GM04504 (cell line): ENCODE results near the gene EIF2AK3.

Source experiments
- DNase-seq: peaks from one replicate; pipeline ENCODE4 v3.0.0-alpha.2; 2012; ENCODE audit warnings: low read depth

EIF2AK3 gene

DNA sequence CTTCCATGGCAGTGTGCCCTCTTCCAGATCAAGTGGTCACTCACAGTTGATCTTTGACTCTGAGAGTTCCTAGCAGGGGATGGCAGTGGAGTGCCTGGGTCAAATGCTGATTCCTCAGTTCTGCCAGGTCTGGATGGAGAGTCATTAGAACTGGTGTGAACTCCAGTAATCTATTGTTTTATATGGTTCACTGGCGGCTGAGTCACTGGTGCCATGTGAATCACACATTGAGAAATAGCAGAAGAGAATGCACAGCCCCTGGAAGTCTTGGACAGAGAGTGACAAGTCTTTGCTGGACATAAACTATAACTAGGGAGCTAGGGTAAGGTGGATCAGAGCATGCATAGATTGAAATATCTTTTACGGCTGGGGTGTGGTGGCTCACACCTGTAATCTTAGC lies 86.9 kb downstream of the EIF2AK3 start:
- peak; percentile 26 for DNase-seq

DNA sequence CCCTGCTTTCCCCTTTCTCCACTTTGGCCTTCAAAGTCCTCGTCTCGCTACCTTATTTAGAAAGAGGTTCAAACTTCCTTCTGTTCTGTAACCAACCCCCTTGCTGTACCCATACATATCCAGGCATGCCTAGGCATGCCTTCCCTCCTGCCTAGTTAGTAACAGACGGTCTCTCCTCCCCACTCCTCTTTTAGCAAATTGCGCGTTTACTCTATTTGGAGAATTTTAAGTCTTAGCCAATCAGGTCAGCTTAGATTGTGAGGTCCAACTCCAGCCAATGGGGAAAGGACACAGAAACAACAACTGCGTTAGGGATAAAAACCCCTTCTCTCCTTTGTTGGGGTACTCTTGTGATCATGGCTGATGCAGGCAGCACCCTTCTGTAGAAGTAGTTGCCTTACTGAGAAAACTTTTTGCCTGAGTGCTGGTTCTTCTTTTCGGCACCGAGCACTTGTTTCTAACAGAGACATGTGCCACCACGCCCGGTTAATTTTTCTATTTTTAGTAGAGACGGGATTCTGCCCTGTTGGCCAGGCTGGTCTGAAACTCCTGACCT lies 88.8 kb downstream of the EIF2AK3 start:
- DNase-seq: no peak

DNA sequence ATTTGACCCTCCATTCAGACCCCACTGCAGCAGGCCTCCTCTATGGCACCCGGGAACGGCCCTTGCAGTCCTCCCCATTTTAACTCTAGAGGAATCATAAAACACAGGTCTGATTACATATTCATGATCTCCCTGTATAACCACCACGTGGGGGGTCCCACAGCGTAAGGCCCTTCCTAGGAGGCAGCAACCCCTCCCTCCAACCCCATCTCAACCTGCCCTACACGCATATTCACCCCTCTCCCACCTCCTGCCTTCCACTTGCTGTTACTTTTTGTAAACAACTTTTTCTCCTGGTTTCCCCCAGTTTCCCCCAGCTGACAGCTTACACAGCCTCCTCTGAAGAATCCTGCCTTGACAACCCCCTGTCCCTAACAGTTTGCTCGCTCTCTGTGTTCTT lies 89.6 kb downstream of the EIF2AK3 start:
- DNase-seq: no peak

DNA sequence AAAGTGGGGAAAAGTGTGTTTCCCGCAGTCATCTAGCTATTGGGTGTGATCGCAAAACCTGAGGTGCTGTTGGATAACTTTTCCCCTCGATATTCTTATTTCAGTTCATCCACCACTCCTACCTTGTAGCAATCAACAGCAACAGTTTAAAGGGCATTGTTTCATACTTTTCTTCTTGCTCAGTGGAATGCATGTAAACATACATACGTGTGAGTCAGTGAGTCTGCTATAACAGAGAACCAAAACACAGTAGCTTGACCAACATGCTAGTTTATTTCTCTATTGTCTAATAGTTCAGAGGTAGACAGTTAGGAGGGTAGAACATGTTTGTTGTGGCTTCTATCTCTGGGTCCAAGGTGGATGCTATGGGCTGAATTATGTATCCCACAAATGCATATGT lies 97.2 kb downstream of the EIF2AK3 start:
- DNase-seq: no peak

DNA sequence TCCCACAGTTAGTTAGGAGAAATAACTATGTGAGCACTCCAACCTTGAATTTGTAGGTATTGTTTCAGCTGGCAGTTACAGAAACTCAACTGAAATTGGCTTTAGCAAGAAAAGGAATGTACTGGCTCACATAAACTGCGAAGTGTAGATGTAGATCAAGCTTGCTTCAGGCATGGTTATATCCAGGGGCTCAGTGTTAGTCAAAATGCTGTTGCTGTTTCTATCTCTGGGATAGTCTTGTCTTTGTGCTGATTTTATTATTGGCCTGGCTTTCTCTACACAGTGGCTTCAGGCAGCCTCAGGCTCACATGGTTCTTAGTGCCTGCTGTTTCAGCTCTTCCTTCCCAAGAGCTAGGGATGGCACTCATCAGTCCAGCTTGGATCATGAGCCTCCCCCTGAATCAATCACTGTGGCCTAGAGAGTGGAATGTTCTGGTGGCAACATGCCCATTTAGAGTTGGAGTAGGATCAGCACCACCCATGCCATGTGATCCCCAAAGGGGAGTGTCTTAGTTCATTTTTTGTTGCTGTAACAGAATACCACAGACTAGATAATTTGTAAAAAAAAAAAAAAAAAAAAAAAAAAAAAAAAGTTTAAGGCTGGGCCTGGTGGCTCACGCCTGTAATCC lies 105.7 kb downstream of the EIF2AK3 start:
- peak; percentile 5 for DNase-seq

DNA sequence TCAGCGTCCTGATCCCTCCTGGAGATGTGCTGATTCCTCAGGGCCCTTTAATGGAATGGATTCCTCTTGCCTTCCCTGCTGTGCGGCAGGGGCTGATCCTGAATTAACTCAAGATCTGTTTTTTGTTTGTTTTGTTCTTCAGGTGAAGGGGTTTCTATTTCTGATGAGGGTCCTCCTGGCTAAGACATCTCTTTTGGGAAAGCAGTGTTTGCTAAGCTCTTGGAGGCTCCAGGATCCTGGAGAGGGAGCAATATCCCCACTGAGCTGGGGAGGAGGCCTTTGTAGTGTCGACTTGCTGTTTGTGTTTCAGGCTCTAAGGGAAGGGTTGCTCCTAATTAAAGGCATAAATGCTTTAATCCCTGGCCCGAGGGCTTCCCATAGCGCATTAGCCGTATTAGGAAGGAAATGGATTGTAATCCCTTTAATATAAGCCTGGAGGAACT lies 109.5 kb downstream of the EIF2AK3 start:
- no peak for DNase-seq
